AG09309 (cell line): ENCODE data around the gene FHL2.

ENCODE experiments used
- DNase-seq: peaks from one replicate; pipeline ENCODE4 v3.0.0-alpha.2; 2010; ENCODE audit warnings: low read depth
- H3K4me3 ChIP-seq: 2 replicates; pipeline ENCODE4 v1.5.1; 2011; ENCODE audit warnings: mild to moderate bottlenecking, low read depth, low read length, moderate library complexity; ENCODE audit not compliant: control insufficient read depth
- CTCF ChIP-seq: IDR thresholded peaks from 2 replicates; pipeline ENCODE4 v1.5.1; 2011; ENCODE audit warnings: mild to moderate bottlenecking, low read depth, low read length, inconsistent platforms; ENCODE audit not compliant: insufficient read depth, control insufficient read depth; ENCODE audit errors: missing control alignments

The FHL2 gene

GRCh38 chr2:105375001-105375561 lies 23.8 kb downstream of the FHL2 start:
- no peak for DNase-seq
- H3K4me3 ChIP-seq = no peak overlapping the region
- no peak for TF ChIP-seq CTCF

GRCh38 chr2:105373895-105374401 lies 24.9 kb downstream of the FHL2 start:
- no peak for DNase-seq
- no peak overlapping the region for H3K4me3 ChIP-seq
- TF ChIP-seq CTCF = no peak

DNA sequence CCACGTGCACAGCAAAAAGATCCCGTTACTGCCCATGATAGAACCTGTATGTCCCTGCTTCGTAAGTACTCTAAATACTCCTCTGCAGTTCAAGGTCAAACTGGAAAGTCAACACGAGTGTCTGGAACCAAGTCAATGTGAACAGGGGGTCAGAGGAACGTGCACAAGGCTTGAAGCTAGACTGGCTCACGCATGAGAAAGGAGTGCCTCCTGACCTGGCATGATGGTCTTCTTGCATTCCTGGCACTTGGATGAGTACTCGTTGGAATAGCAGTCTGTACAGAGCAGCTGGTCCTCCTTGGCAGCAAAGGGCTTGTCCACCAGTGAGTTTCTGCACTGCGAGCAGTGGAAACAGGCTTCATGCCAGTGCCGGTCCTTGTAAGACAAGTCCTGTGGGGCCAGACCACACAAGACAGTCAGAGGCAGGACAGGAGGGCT lies 25.5 kb downstream of the FHL2 start:
- no peak for DNase-seq
- no peak overlapping the region for H3K4me3 ChIP-seq
- TF ChIP-seq CTCF = no peak

- no peak for TF ChIP-seq CTCF
- no peak for DNase-seq
- H3K4me3 ChIP-seq = no peak overlapping the region
Observed at GRCh38 chr2:105371810-105372209, 27.0 kb downstream of the FHL2 start.

DNA sequence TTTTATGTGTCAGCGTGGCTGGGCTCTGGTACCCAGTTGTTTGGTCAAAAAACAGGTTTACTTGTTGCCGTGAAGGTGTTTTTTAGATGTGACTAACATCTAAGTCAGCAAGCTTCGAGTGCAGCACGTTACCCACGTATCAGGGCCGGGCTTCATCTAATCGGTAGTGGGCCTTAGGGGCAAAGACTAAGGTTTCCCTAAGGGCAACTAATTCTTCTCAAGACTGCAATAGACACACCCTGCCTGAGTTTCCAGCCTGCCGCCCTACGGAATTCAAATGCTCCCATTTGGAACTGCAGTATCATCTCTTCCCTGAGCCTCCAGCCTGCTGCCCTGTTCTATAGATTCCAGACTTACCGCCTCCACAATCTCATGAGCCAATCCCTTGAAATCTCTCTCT lies 27.7 kb downstream of the FHL2 start:
- no peak for DNase-seq
- no peak overlapping the region for H3K4me3 ChIP-seq
- TF ChIP-seq CTCF = no peak

DNA sequence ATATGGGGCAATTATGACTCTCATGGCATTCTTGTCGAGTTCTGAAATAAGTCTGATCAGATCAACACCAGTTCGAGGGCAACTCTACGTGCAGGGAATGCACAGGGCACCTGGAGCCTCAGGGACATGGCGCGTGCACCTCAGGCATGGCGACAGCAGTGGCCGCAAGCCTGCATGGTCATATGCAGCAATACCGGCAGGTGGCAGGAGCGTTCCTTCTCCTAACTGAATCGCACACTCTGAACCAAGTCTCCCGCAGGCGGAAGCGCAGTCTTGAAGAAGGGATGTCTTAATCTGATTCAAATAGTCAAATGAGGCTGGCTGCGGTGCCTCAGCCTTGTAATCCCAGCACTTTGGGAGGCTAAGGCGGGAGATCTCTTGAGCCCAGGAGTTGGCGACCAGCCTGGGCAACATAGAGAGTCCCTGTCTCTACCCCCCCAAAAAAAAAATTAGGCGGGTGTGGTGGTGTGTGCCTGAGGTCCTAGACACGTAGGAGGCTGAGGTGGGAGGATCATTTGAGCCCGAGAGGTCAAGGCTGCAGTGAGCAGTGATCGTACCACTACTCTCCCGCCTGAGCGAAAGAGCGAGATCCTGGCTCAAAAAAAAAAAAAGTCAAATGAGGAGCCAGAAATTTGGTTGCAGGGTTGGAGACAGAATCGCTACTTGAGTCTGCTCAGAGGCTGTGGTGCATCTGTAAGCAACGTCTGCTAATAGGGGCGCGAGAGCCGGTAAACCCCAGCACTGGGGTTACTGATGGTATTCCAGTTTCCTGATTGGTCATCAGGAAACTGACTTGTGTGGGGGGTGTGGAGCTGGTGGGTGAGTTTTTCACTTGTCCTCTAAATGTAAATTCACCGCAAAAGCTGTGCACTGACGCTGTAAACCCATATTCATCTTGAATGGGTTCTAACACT lies 28.8 kb downstream of the FHL2 start:
- peak; percentile 57 for DNase-seq
- peak; percentile 82 for TF ChIP-seq CTCF
- no peak overlapping the region for H3K4me3 ChIP-seq
